Stomach (tissue), 4 donors: ENCODE measurements around the gene DACH1.

ENCODE experiments used
- CTCF ChIP-seq, 7 experiments: fragments of 450-650 bp in 4 of 7; fragments of 200-600 bp in 3 of 7; sonication (generic) in 3 of 7; IDR thresholded peaks; one replicate each; pipeline ENCODE4 v1.5.1; 2016 to 2019; ENCODE audit warnings: antibody characterized with exemption in 7 of 7, control low read depth in 2 of 7, mild to moderate bottlenecking in 1 of 7
- EP300 ChIP-seq: sonication (generic); formaldehyde crosslinking; IDR thresholded peaks from one replicate; pipeline ENCODE4 v1.6.1; 2017; ENCODE audit warnings: antibody characterized with exemption
- POLR2A ChIP-seq, 4 donors: fragments of 450-650 bp; IDR thresholded peaks; one replicate each; pipeline ENCODE4 v1.6.1; 2016; ENCODE audit warnings: antibody characterized with exemption in 4 of 4, control low read depth in 2 of 4, mild to moderate bottlenecking in 1 of 4, moderate library complexity in 1 of 4
- POLR2AphosphoS5 ChIP-seq, 3 donors: sonication (generic); formaldehyde crosslinking; IDR thresholded peaks; one replicate each; pipeline ENCODE4 v1.6.1; 2016; ENCODE audit warnings: antibody characterized with exemption in 3 of 3

GRCh38 chr13:71913717-71914116 is 46.7 kb upstream of the DACH1 start:
- TF ChIP-seq CTCF (IDR thresholded peaks at IDR 0.05) = no peak
- TF ChIP-seq EP300 = no peak
- no peak for TF ChIP-seq POLR2AphosphoS5 (IDR thresholded peaks at IDR 0.05)
- no peak for TF ChIP-seq POLR2A (IDR thresholded peaks at IDR 0.05)
